GM18498 (cell line): ENCODE measurements around the gene NELFB.
A peak's percentile ranks its signal among the peaks of the same experiment; 100 is the strongest.

ENCODE experiments used
- ATAC-seq: cut with Tn5 transposase; IDR thresholded peaks from one replicate; pipeline ENCODE4 v1.9.1; 2021; ENCODE audit warnings: mild to moderate bottlenecking, moderate library complexity; ENCODE audit not compliant: unreplicated experiment

NELFB gene

GRCh38 chr9:137254624-137255447 lies at the start of gene NELFB:
TSS of gene NELFB (plus strand) at chr9:137255327.
- ATAC-seq: peak; percentile 75

GRCh38 chr9:137206602-137207001 lies 48.5 kb upstream of the NELFB start:
- no peak for ATAC-seq

- no peak for ATAC-seq
These were observed 43.6 kb upstream of the NELFB start for GRCh38 chr9:137211532-137211931.

- no peak for ATAC-seq
These were observed 42.6 kb upstream of the NELFB start for GRCh38 chr9:137212520-137212919.

GRCh38 chr9:137213160-137214060 lies 41.7 kb upstream of the NELFB start:
- ATAC-seq: no peak

GRCh38 chr9:137214620-137215019 lies 40.5 kb upstream of the NELFB start:
- ATAC-seq: no peak

- no peak for ATAC-seq
These were observed 39.7 kb upstream of the NELFB start for GRCh38 chr9:137215196-137215986.

GRCh38 chr9:137216188-137216965 lies 38.8 kb upstream of the NELFB start:
- ATAC-seq: no peak

GRCh38 chr9:137217276-137218211 lies 37.6 kb upstream of the NELFB start:
- no peak for ATAC-seq

- no peak for ATAC-seq
These were observed 36.8 kb upstream of the NELFB start for GRCh38 chr9:137218212-137218753.

- ATAC-seq: no peak
These were observed 36.3 kb upstream of the NELFB start for GRCh38 chr9:137218754-137219271.

- no peak for ATAC-seq
These were observed 35.3 kb upstream of the NELFB start for GRCh38 chr9:137219757-137220316.

GRCh38 chr9:137220317-137221094 lies 34.6 kb upstream of the NELFB start:
- no peak for ATAC-seq

GRCh38 chr9:137221095-137221505 lies 34.0 kb upstream of the NELFB start:
- ATAC-seq: no peak

GRCh38 chr9:137221506-137222111 lies 33.5 kb upstream of the NELFB start:
- ATAC-seq: no peak

GRCh38 chr9:137222190-137223077 lies 32.7 kb upstream of the NELFB start, which contains the start of gene RNF208:
TSS of gene RNF208 (minus strand) at chr9:137222240. CDS start at chr9:137221212, 1,028 bp downstream.
- no peak for ATAC-seq
